Measurements from ENCODE around the gene ODF2. TPM values are rescaled to one million over a fixed set of nuclear protein-coding genes. Genes with fewer than 3 reads are reported as not detected.

Gene ODF2
- total and polyA plus RNA-seq, 11 donors = 8.0 to 25.5 (median 13.7) TPM

DNA sequence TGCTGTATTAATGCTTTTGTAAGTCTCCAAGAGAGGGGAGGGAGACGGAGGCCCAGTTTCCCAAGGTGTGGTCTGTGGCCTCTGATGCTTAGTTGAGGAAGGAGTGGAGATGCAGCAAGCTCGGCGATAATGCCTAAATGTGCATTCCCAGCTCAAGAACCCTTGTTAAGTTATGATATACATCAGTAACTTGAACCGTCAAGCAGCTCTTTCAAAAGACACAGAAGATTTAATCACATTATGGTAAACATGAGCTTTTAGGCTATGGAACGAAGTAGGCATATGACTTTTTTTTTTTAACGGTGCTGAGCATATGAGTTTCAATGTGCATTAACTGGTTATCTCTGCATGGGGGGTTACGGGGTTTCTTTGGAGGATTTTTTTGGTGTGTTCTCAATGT, 26.4 kb downstream of the ODF2 start:
- DNase-seq (no peak), ATAC-seq (no peak)
- intact Hi-C loops (cut with DNase I) = no loop called here
- Histone ChIP-seq H3K4me1 (no peaks in the 10 kb centered on the region), H3K4me3 (no peak overlapping the region), H3K36me3 (peaks cover 0 to 100% (median 92%) of the 10 kb centered on the region in 9 donors), H3K27ac (no peak overlapping the region), H3K27me3 (no peaks in the 10 kb centered on the region), H3K9me3 (no peaks in the 10 kb centered on the region)
- no peak for TF ChIP-seq POLR2A (IDR thresholded peaks at IDR 0.05)
- TF ChIP-seq, protein P1, sequence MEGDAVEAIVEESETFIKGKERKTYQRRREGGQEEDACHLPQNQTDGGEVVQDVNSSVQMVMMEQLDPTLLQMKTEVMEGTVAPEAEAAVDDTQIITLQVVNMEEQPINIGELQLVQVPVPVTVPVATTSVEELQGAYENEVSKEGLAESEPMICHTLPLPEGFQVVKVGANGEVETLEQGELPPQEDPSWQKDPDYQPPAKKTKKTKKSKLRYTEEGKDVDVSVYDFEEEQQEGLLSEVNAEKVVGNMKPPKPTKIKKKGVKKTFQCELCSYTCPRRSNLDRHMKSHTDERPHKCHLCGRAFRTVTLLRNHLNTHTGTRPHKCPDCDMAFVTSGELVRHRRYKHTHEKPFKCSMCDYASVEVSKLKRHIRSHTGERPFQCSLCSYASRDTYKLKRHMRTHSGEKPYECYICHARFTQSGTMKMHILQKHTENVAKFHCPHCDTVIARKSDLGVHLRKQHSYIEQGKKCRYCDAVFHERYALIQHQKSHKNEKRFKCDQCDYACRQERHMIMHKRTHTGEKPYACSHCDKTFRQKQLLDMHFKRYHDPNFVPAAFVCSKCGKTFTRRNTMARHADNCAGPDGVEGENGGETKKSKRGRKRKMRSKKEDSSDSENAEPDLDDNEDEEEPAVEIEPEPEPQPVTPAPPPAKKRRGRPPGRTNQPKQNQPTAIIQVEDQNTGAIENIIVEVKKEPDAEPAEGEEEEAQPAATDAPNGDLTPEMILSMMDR (IDR thresholded peaks at IDR 0.05) = no peak
- WGBS, 4 donors = 96 to 98% (median 97%) methylated on average over 7 of the region's 7 CpGs

DNA sequence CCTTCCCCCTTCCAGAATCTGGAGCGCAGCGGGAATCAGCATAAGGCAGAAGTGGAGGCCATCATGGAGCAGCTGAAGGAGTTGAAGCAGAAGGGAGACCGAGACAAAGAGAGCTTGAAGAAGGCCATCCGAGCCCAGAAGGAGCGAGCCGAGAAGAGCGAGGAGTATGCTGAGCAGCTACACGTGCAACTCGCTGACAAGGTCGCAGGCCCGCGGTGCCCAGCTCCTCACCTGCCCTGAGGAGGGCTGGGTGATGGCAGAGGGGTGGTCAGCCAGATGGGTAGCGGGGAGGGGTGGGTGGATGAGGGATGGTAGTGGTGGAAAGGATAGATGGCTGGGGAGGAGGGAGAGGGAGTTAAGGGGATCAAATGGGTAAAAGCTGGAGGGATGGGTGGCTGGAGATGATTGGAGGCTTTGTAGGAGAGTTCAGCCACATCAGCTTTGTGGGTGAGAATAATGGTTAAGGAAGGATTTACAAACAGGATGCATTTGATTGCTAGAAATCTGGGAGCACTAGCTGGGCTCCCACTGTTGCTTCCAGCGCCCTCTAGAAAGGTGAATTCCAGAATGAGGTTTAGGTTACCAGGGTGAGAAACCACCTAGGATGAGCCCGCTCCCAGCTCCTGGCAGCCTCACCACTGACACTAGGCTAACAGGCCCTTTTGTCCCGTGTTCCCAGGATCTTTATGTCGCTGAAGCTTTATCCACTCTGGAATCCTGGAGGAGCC, 29.0 kb downstream of the ODF2 start:
- no peak for DNase-seq
- 93 to 96% (median 95%) methylated on average over 17 of the region's 17 CpGs for WGBS, 4 donors
- no peak for TF ChIP-seq POLR2A (IDR thresholded peaks at IDR 0.05)
- TF ChIP-seq, protein P1 (IDR thresholded peaks at IDR 0.05) = no peak
- no peak for ATAC-seq
- H3K9me3 ChIP-seq = no peaks in the 10 kb centered on the region
- H3K36me3 ChIP-seq = peaks cover 0 to 97% (median 94%) of the 10 kb centered on the region in 9 donors
- H3K27me3 ChIP-seq = no peaks in the 10 kb centered on the region
- intact Hi-C loops (cut with DNase I) = no loop called here
- H3K4me3 ChIP-seq = no peak overlapping the region
- no peak overlapping the region for H3K27ac ChIP-seq
- H3K4me1 ChIP-seq = no peaks in the 10 kb centered on the region

GRCh38 chr9:128485414-128485855, 29.6 kb downstream of the ODF2 start:
- Histone ChIP-seq H3K36me3 (peaks cover 0 to 97% (median 94%) of the 10 kb centered on the region in 9 donors), H3K4me1 (no peaks in the 10 kb centered on the region), H3K4me3 (no peak overlapping the region), H3K9me3 (no peaks in the 10 kb centered on the region), H3K27ac (no peak overlapping the region), H3K27me3 (no peaks in the 10 kb centered on the region)
- DNase-seq = no peak
- WGBS, 4 donors = 78 to 95% (median 84%) methylated on average over 7 of the region's 7 CpGs
- no peak for ATAC-seq
- TF ChIP-seq POLR2A (IDR thresholded peaks at IDR 0.05) = no peak
- TF ChIP-seq, protein P1 (IDR thresholded peaks at IDR 0.05) = no peak
- intact Hi-C loops (cut with DNase I) = no loop called here

GRCh38 chr9:128486201-128486600, 30.4 kb downstream of the ODF2 start:
- H3K27ac ChIP-seq = no peak overlapping the region
- no peak overlapping the region for H3K4me3 ChIP-seq
- H3K27me3 ChIP-seq = no peaks in the 10 kb centered on the region
- H3K9me3 ChIP-seq = no peaks in the 10 kb centered on the region
- H3K36me3 ChIP-seq = peaks cover 0 to 97% (median 93%) of the 10 kb centered on the region in 9 donors
- ATAC-seq = no peak
- DNase-seq = no peak
- TF ChIP-seq, protein P1 (IDR thresholded peaks at IDR 0.05) = no peak
- no peak for TF ChIP-seq POLR2A (IDR thresholded peaks at IDR 0.05)
- intact Hi-C loops (cut with DNase I) = no loop called here
- H3K4me1 ChIP-seq = no peaks in the 10 kb centered on the region

All from heart left ventricle (tissue), 16 donors.